T47D (cell line): ENCODE data around the gene MFRP.
A peak's percentile ranks its signal among the peaks of the same experiment; 100 is the strongest.

ENCODE experiments used
- DNase-seq, 2 experiments: peaks; one replicate each; pipeline versions ENCODE4 v3.0.0 to v3.0.0-alpha.2; 2011 to 2012; ENCODE audit warnings: low read depth in 1 of 2, low spot score in 1 of 2
- JUND ChIP-seq: IDR thresholded peaks from 2 replicates; pipeline ENCODE4 v1.6.1; 2012; ENCODE audit warnings: low read depth
- in situ Hi-C: cut with HindIII; loops from 2 replicates; pipeline ENCODE4 v1.10.0; 2016; ENCODE audit warnings: low sequenced_read_pairs, low pct_unique_long_range_greater_than_20kb

MFRP gene

DNA sequence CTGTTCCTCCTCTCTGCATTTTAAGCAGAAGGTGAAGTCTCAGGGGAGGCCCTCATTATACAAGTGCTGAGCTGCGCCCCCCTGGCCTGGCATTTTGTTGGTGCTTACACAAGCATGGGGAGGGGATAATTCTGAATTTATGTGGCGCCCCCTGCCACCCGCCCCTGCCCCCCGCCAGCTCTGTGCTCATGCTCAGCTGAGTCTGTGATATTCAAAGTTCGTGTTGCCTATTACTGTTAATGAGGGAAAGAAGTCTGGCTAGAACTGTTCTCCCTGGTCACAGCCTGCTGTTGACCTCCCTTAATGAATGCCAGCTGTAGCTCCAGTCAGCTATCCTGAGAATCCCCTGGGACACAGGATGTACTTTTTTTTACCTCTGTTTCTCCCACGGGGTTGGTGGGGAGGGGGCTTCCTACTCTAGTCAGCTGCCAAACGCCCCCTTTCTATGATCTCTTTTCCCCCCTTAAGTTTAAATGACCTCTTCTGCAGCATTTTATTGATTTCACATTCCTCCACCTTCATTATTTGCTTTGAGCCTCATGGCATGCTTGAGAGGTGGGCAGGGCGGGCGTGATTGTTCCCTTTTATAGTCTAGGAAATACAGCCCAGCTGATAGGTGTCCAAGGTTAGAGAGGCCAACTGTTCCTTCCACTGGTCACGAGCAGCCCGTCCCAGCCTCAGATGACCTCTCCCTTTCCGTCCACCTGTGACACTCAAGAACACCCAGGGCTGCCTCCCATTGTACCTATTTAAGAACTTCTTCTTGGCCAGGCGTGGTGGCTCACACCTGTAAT is 22.8 kb upstream of the MFRP start:
- in situ Hi-C loops: no loop called here
- no peak for TF ChIP-seq JUND
- no peak for DNase-seq

DNA sequence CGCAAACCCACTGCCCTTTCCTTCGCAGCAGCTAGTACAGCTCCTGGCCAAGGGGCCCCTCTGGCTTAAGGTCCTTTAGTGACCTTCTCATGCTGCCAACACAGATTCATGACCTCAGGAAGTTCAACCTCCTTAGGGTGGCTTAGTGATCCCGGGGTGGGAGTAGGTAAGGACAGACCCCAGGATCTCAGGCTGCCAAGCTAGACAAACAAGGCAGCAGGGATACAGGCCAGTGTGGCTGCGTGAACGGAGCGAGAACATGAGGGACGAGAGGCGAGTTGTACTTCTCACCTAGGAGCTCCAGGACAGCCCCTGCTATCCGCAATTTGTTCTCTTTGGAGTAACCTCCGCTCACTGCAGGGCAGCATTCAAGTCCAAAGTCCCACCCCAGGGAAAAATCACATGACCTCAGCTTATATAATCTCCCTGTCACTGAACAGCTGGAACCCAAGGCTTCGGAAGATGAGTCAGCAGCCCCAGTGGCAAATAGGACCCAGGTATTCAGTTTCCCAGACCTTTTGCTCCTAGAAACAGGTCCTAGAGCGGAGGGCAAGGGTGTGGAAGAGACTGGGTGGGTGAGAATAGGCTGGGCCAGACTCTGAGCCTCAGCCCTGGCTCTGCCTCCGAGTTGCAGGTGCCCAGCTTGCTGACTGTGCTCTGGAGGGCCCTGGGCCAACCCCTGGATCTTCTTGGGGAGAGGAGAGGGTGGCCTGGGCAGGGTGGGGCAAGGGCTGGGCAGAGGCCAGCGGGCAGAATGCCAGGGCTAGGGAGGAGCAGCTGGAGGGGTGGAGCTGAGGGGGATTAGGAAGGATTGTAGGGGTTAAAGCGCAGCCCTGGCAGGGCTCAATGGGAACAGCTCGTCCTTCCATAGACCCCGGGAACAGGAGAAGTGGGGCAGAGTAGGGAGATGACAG is 21.9 kb upstream of the MFRP start:
- TF ChIP-seq JUND: no peak
- DNase-seq: no peak
- in situ Hi-C loops: no loop called here

DNA sequence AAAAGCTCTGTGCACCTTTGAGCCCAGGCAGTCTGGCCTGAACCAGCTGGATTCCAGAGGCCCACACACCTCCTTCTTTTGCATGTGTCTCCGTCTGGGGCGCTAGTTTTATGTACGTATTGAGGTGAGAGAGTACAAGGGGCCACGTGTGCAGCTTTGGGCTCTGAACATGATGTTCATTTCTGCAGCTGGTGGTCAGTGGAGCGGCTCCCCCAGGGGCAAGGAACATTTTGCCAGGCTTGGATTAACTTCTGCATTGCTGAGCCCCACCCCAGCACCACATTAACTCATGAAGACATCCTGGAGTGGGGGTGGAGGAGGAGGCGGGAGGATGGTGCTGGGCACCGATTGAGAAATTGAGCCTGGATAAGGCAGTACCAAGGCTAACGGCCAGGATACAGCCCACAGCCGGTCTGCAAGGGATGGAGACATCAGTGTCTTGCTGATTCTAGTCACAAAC is 21.2 kb upstream of the MFRP start:
- no peak for DNase-seq
- TF ChIP-seq JUND: no peak
- in situ Hi-C loops: no loop called here

DNA sequence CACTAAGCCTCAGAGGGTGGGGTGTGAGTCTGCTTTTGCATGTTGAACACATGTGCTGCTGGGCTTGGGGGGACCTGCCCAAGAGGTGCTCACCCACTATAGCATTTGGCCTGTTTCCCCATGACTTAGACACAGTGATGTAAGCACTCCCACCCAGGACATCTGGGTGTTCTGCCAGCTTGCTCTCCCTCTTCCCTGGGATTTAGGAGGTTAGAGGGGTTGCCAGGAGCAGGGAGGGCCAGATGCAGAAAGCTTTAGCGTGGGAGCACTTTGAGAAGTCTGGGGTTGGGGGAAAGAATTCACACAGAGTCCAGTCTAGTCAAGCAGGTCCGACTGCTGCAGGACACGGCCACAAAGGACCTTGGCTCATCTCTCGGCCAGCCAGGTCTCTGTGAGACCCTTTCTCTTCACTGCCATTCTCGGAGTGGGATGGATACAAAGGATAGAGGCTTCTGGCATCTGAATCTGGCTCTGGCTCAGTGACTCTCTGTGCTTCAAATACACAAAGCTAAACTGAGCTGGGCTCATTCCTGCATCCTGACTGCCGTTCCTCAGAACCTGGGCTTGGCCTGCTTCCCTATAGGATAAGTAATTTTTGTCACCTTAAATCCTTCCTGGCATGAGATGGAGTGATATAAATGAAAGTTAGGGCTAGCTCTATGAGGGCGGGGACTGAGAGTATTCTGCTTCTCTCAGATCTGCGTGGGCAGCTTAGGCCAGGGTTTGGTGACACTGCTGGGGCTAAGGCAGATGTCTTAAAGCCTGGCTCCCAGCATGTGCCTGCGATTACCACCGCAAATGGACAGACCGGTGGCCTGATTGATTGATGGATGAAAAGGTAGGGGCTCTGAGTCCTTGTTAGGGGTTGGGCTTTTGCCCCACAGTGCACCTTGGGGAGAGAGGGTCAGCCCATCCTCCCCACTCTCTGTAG is 20.4 kb upstream of the MFRP start:
- no peak for DNase-seq
- no peak for TF ChIP-seq JUND
- in situ Hi-C loops: no loop called here

DNA sequence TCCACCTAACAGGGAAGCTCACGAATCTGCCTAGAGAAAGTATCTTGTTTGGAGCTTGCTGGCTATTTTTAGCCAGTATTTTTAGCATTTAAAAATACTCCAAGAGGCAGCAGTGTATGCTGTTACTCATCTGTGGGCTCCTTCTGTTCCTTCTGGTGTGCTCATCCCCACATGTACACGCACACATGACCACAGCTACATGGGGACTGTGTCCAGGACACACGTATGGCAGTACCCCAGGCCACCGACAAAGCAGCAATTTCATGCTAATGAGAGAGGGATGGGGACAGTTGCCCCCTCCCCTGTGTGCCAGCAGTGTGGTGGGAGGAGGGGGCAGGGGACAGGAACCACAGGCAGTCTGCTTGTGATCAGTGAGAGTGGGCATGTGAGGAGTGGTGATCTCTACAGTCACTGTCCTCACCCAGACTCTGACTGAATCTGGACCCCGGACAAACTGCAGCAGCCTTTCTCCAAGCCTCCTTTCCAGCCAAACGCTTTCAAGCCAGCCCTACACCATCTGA is 18.6 kb upstream of the MFRP start:
- in situ Hi-C loops: no loop called here
- TF ChIP-seq JUND: no peak
- no peak for DNase-seq

DNA sequence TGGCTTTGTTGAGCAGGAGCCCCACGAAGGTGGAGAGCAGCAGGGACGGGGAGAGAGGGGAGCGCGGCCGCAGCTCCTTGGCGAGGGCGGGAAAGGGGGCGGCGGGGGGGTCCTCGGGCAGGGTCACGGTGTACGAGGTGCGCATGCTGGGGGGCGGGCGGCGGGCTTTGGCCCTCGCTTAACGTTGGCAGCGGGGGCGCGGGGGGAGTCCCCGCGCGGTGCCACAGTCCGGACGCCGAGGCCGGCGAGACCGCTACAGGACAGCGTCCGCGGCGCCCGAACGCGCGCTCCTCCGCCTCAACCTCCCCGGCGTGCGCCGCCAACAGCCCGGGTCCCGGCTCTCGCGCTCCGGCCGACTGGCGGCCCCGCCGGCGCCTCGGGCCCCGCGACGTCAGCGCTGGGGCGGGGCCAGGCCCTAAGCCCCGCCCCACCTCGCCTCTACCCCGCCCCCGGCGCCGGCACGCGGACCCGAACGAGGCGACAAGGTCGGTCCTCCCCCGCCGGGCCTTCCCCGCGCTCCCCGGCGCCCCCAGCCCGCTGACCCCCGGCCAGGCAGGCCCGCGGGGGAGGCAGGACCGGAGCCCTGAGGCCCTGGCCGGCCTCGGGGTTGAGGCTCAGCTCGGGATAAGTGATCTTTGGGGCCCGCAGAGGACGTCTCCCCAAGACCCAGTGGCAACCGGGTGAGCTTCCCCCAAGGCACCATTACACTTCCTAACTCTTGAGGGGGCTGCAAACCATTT is 17.5 kb upstream of the MFRP start:
- peak; percentile 74 to 77 for DNase-seq
- in situ Hi-C loops: no loop called here
- TF ChIP-seq JUND: no peak

DNA sequence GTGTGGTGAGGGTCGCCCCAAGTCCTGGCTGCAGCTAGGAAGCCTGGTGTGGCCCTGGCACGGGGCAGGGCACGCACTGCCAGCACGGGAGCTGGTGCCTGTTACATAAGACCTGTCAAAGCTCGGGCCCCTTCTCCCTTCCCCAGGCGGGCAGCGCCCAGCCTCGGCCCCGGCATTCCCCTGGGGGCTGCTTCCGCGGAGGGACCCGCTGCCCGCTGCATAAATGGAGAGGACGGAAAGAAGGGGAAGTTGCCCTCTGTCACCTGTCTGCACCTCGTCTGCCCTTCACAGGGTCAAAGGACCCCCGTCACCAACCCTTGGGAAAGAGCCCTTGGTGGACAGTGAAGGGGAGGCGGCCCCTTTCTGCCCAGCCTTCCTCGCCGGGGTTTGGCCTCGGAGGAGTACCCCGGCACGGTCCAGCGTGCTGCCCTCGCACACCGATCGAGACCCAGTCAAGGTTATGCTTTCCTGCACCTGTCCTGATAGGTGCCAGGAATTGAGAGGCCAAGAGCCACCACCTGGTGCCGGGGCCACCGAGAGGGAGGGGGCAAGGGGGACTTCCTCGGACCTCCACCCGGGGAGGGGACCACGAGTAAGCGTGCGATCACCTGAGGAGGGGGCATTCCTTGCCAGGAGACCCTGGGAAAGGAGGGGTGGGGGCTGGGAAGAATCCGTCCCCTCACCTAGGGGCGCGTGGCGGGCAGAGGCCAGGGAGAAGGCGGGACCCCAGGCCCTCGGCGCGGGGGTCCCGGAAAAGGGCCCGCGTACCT is 16.8 kb upstream of the MFRP start:
- TF ChIP-seq JUND: no peak
- in situ Hi-C loops: no loop called here
- DNase-seq: no peak

DNA sequence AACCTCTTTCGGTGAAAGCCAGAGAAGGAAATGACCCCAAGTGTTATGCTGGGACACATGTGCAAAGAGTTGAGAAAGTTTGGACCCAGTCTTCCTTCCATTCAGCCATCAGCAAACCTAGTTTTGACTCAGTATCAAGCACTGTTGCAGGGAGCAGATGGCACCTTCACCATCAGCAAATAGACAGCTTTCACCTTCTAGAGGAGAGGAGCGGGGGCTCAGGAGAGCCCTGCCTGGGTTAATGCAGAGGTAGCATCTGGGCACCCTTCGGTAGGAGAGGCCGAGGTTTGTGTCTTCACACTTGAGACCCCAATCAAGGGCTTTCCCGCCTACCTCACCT is 16.2 kb upstream of the MFRP start:
- in situ Hi-C loops: no loop called here
- DNase-seq: no peak
- no peak for TF ChIP-seq JUND

DNA sequence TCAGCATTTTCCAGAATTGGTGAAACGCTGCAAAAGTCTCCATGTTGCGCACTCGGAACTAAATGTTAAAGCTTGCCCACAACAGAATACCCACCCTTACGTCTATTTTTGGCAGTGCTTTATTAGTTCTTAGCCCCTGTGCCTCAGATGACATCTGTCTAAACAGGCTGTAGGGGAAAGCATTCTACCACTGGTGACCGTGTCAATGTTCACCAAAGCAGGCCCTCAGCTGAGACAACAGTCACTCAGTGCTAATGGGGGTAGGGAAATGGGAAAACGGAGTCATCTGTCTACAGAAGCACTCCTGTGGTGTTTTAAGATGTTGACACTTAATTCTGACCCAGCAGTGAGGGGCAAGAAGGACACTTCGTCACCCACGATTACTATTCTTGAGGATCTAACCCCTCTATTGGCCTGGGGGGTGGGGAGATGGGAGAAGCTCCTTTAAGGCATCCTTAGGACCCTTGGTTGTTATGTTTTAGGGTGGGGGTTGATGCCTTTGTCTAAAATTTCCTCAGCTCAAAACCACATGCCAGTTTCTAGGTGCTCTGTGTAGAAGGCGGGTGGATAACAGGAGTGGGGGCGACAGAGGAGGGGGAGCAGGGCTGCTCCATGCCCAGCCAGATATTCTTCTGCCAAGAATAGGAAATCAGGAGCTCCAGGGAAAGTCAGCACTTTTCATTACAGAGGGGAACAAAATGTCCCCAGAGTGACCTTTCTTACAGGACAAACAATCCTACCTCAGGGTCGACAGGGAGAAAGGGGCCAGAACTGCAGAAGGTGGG is 15.6 kb upstream of the MFRP start:
- in situ Hi-C loops: no loop called here
- no peak for TF ChIP-seq JUND

DNA sequence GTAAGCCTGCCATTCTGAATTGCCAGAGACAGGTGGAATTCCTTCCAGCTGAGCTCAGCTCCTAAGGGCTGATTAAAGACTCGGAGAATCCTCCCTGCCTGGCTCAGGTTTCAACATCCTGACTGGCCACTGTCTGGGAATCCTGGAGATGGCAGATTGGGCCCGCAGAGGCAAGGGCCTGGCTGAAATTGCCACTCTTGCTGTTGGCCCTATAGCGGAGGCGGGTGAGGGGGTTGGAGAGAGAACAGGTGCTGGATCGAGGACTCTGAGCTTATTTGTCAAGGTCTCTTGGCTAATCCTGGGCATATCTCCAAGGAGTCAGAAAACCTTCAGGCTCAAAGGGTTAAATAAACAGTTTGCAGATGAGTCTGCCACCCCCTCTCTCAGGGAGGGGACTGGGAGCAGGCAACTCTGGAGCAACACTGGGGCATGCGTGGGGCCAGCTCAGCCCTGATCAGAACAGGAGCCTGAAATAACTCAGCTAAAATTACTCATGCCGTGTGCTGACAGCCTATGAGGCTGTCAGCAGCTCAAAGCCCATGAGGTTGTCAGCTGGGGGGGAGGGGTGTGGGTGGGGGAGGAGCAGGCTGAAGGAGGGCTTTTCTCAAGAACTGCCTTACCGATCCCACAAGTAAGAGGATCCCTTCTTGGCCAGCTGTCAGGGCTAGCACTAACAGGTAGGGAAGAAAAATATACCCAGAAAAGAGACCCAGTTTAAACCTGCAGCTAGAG is 14.7 kb upstream of the MFRP start:
- no peak; the same call in 1 of the 2 replicates for TF ChIP-seq JUND
- peak; percentile 73 to 97 for DNase-seq
- in situ Hi-C loops: no loop called here

More for the DNA sequence above, 15.6 kb upstream of the MFRP start:
- DNase-seq: no peak
